Neural cell (in vitro differentiated cells): Measurements from ENCODE around the gene BMP2K. TPM values are rescaled to one million over a fixed set of nuclear protein-coding genes. Genes with fewer than 3 reads are reported as not detected.
"Not testable (repeated sequence)": the region's sequence is repeated elsewhere in the genome, so short reads cannot be mapped to it uniquely, and the experiment has no call there.

Source experiments
- H2AFZ ChIP-seq: fragments of 200-600, 300-800 bp; sonication (generic), shearing (Covaris generic); 2 replicates; pipeline ENCODE4 v1.6.0; 2014; ENCODE audit warnings: low read depth, mild to moderate bottlenecking, antibody characterized with exemption, low read length, moderate library complexity
- H3F3A ChIP-seq: fragments of 200-600 bp; shearing (Covaris generic); 2 replicates; pipeline ENCODE4 v1.6.1; 2016; ENCODE audit warnings: mild to moderate bottlenecking, moderate library complexity, mixed read lengths, antibody characterized with exemption, low read length; ENCODE audit not compliant: insufficient read depth, poor library complexity, severe bottlenecking
- H3K27ac ChIP-seq: fragments of 200-600, 300-800 bp; sonication (generic), shearing (Covaris generic); 2 replicates; pipeline ENCODE4 v1.5.1; 2014; ENCODE audit warnings: mild to moderate bottlenecking, low read length, moderate library complexity
- H3K27me3 ChIP-seq: fragments of 300-800, 200-600 bp; sonication (generic), shearing (Covaris generic); 2 replicates; pipeline ENCODE4 v1.6.0; 2014; ENCODE audit warnings: mild to moderate bottlenecking, low read depth, low read length, moderate library complexity; ENCODE audit not compliant: insufficient read depth
- H3K36me3 ChIP-seq: fragments of 300-800, 200-600 bp; sonication (generic), shearing (Covaris generic); 2 replicates; pipeline ENCODE4 v1.5.1; 2014; ENCODE audit warnings: mild to moderate bottlenecking, antibody characterized with exemption, low read length, moderate library complexity; ENCODE audit not compliant: insufficient read depth
- H3K4me2 ChIP-seq: fragments of 300-800, 200-600 bp; sonication (generic), shearing (Covaris generic); 2 replicates; pipeline ENCODE4 v1.6.0; 2014; ENCODE audit warnings: mild to moderate bottlenecking, low read length
- H3K4me3 ChIP-seq: fragments of 300-800, 200-600 bp; sonication (generic), shearing (Covaris generic); 2 replicates; pipeline ENCODE4 v1.5.1; 2014; ENCODE audit warnings: mild to moderate bottlenecking, low read length, moderate library complexity
- H3K79me2 ChIP-seq: fragments of 200-600 bp; shearing (Covaris generic); replicated peaks from 2 replicates; pipeline ENCODE4 v1.6.0; 2014; ENCODE audit warnings: mild to moderate bottlenecking, low read length, moderate library complexity; ENCODE audit not compliant: insufficient read depth
- H3K9ac ChIP-seq: fragments of 300-800, 200-600 bp; sonication (generic), shearing (Covaris generic); 2 replicates; pipeline ENCODE4 v1.6.1; 2016; ENCODE audit warnings: mild to moderate bottlenecking, low read length, mixed read lengths
- H3K9me2 ChIP-seq: fragments of 200-600 bp; shearing (Covaris generic); 2 replicates; pipeline ENCODE4 v1.6.1; 2016; ENCODE audit warnings: mild to moderate bottlenecking, low read length, mixed read lengths; ENCODE audit not compliant: insufficient read depth
- H3K9me3 ChIP-seq: fragments of 200-600, 300-800 bp; sonication (generic), shearing (Covaris generic); 2 replicates; pipeline ENCODE4 v1.6.1; 2016; ENCODE audit warnings: mild to moderate bottlenecking, mixed run types, low read length, moderate library complexity, mixed read lengths
- H4K20me1 ChIP-seq: fragments of 200-600 bp; shearing (Covaris generic); 2 replicates; pipeline ENCODE4 v1.6.1; 2016; ENCODE audit warnings: mild to moderate bottlenecking, mixed run types; ENCODE audit not compliant: insufficient read depth
- EP300 ChIP-seq: fragments of 450-650 bp; conservative IDR thresholded peaks from 2 replicates; pipeline ENCODE4 v1.6.1; 2014; ENCODE audit warnings: antibody characterized with exemption, mild to moderate bottlenecking, moderate library complexity; ENCODE audit not compliant: poor library complexity, severe bottlenecking
- EZH2 ChIP-seq: fragments of 200-600, 300-800 bp; shearing (Covaris generic), sonication (generic); IDR thresholded peaks from 2 replicates; pipeline ENCODE4 v1.6.1; 2014; ENCODE audit warnings: antibody characterized with exemption, low read length, borderline replicate concordance, mild to moderate bottlenecking; ENCODE audit not compliant: insufficient read depth, poor library complexity, severe bottlenecking
- MXI1 ChIP-seq: fragments of 450-650 bp; conservative IDR thresholded peaks from 2 replicates; pipeline ENCODE4 v1.6.1; 2014; ENCODE audit warnings: antibody characterized with exemption, mild to moderate bottlenecking; ENCODE audit not compliant: poor library complexity, severe bottlenecking
- POLR2AphosphoS5 ChIP-seq: IDR thresholded peaks from 2 replicates; pipeline ENCODE4 v1.6.1; 2012
- RAD21 ChIP-seq: fragments of 450-650 bp; conservative IDR thresholded peaks from 2 replicates; pipeline ENCODE4 v1.6.1; 2014; ENCODE audit warnings: antibody characterized with exemption, mild to moderate bottlenecking, moderate library complexity
- SMC3 ChIP-seq: fragments of 450-650 bp; conservative IDR thresholded peaks from 2 replicates; pipeline ENCODE4 v1.6.1; 2014; ENCODE audit warnings: antibody characterized with exemption, mild to moderate bottlenecking, moderate library complexity; ENCODE audit not compliant: poor library complexity
- TAF1 ChIP-seq: IDR thresholded peaks from 2 replicates; pipeline ENCODE4 v1.6.1; 2012; ENCODE audit warnings: low read depth
- polyA plus RNA-seq: library from polyadenylated mRNA; depleted of rRNA; stranded (reverse); fragments of >200 nt; gene quantifications from 2 replicates; pipeline ENCODE4 v1.2.3, GENCODE V29; 2014
- TF ChIP-seq, protein P1 (sequence below): IDR thresholded peaks from 2 replicates; pipeline ENCODE4 v1.6.1; 2012; ENCODE audit warnings: borderline replicate concordance
- TF ChIP-seq, protein P2 (sequence below): fragments of 450-650 bp; IDR thresholded peaks from 2 replicates; pipeline ENCODE4 v1.5.1; 2014; ENCODE audit warnings: antibody characterized with exemption, mild to moderate bottlenecking, moderate library complexity; ENCODE audit not compliant: poor library complexity, severe bottlenecking

The BMP2K gene
- polyA plus RNA-seq, 1 donor from 2014 or later, result 14.7 TPM

DNA sequence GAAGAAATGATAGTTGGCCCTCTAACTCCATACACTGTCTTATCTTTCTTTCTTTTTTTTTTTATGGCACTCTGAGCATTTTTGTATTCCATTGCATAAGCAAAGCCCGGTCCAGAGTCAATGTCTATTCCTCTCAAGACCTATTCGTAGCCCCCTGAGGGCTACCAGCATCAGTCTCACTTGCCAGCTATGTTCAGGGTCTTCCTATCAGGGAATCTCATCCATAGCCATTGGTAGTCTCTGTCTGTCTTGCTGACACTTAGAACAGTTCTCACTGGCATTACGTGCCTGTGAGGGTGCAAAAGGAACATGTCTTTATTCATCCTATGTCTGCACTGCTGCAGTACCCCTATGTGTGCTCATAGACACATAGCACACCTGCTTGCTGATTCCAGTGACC is 51.0 kb downstream of the BMP2K start:
- no peak overlapping the region for H3K27ac ChIP-seq
- H3K9me2 ChIP-seq, result no peaks in the 10 kb centered on the region
- no peaks in the 10 kb centered on the region for H3F3A ChIP-seq
- H3K9ac ChIP-seq, result no peak overlapping the region
- no peaks in the 10 kb centered on the region for H3K79me2 ChIP-seq
- no peak overlapping the region for H2AFZ ChIP-seq
- H3K36me3 ChIP-seq, result no peaks in the 10 kb centered on the region
- no peaks in the 10 kb centered on the region for H3K9me3 ChIP-seq
- H4K20me1 ChIP-seq, result no peaks in the 10 kb centered on the region
- H3K4me2 ChIP-seq, result no peak overlapping the region
- no peak overlapping the region for H3K4me3 ChIP-seq
- TF ChIP-seq RAD21 (no peak), POLR2AphosphoS5 (no peak), SMC3 (no peak), EZH2 (no peak), EP300 (no peak), MXI1 (no peak), TAF1 (no peak)
- TF ChIP-seq, protein P1, sequence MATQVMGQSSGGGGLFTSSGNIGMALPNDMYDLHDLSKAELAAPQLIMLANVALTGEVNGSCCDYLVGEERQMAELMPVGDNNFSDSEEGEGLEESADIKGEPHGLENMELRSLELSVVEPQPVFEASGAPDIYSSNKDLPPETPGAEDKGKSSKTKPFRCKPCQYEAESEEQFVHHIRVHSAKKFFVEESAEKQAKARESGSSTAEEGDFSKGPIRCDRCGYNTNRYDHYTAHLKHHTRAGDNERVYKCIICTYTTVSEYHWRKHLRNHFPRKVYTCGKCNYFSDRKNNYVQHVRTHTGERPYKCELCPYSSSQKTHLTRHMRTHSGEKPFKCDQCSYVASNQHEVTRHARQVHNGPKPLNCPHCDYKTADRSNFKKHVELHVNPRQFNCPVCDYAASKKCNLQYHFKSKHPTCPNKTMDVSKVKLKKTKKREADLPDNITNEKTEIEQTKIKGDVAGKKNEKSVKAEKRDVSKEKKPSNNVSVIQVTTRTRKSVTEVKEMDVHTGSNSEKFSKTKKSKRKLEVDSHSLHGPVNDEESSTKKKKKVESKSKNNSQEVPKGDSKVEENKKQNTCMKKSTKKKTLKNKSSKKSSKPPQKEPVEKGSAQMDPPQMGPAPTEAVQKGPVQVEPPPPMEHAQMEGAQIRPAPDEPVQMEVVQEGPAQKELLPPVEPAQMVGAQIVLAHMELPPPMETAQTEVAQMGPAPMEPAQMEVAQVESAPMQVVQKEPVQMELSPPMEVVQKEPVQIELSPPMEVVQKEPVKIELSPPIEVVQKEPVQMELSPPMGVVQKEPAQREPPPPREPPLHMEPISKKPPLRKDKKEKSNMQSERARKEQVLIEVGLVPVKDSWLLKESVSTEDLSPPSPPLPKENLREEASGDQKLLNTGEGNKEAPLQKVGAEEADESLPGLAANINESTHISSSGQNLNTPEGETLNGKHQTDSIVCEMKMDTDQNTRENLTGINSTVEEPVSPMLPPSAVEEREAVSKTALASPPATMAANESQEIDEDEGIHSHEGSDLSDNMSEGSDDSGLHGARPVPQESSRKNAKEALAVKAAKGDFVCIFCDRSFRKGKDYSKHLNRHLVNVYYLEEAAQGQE, result no peak
- TF ChIP-seq, protein P2, sequence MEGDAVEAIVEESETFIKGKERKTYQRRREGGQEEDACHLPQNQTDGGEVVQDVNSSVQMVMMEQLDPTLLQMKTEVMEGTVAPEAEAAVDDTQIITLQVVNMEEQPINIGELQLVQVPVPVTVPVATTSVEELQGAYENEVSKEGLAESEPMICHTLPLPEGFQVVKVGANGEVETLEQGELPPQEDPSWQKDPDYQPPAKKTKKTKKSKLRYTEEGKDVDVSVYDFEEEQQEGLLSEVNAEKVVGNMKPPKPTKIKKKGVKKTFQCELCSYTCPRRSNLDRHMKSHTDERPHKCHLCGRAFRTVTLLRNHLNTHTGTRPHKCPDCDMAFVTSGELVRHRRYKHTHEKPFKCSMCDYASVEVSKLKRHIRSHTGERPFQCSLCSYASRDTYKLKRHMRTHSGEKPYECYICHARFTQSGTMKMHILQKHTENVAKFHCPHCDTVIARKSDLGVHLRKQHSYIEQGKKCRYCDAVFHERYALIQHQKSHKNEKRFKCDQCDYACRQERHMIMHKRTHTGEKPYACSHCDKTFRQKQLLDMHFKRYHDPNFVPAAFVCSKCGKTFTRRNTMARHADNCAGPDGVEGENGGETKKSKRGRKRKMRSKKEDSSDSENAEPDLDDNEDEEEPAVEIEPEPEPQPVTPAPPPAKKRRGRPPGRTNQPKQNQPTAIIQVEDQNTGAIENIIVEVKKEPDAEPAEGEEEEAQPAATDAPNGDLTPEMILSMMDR, result no peak
- no peaks in the 10 kb centered on the region for H3K27me3 ChIP-seq

DNA sequence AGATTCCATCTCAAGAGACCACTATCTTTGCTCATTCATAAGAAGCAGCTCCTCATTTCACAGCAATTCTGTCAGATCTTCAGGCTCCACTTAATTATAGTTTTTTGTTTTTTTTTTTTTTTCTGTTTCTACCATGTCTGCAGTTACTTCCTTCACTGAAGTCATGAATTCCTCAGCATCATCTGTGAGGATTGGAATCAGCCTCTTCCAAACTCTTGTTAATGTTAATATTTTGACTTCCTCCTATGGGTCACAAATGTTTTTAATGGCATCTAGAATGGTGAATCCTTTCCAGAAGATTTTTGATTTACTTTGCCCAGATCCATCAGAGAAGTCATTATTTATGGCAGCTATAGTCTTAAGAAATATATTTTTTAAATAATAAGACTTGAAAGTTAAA is 53.1 kb downstream of the BMP2K start:
- Histone ChIP-seq H4K20me1 (no peaks in the 10 kb centered on the region), H3K27me3 (no peaks in the 10 kb centered on the region), H3K4me3 (no peak overlapping the region), H2AFZ (no peak overlapping the region), H3K27ac (no peak overlapping the region), H3K36me3 (no peaks in the 10 kb centered on the region), H3K9me2 (no peaks in the 10 kb centered on the region), H3K9ac (no peak overlapping the region), H3K79me2 (no peaks in the 10 kb centered on the region), H3F3A (no peaks in the 10 kb centered on the region), H3K4me2 (no peak overlapping the region), H3K9me3 (no peaks in the 10 kb centered on the region)
- TF ChIP-seq SMC3 (no peak), MXI1 (no peak), RAD21 (no peak), POLR2AphosphoS5 (no peak), EP300 (no peak), EZH2 (no peak)
- TF ChIP-seq, protein P2, result no peak

DNA sequence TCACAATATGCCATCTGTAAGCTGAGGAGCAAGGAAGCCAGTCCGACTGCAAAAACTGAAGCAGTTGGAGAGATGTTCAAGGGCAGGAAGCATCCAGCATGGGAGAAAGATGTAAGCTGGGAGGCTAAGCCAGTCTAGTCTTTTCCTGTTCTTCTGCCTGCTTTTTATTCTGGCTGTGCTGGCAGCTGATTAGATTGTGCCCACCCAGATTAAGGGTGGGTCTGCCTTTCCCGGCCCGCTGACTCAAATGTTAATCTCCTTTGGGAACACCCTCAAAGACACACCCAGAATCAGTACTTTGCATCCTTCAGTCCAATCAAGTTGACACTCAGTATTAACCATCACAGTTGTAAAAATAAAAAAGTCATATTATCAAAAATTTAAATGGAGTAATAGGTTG is 63.5 kb downstream of the BMP2K start:
- not testable (repeated sequence) for H4K20me1 ChIP-seq, H2AFZ ChIP-seq, H3K4me3 ChIP-seq, H3K4me2 ChIP-seq, H3K36me3 ChIP-seq, H3K27me3 ChIP-seq, H3K9me3 ChIP-seq, H3K9me2 ChIP-seq, H3F3A ChIP-seq, H3K79me2 ChIP-seq, H3K9ac ChIP-seq, H3K27ac ChIP-seq

DNA sequence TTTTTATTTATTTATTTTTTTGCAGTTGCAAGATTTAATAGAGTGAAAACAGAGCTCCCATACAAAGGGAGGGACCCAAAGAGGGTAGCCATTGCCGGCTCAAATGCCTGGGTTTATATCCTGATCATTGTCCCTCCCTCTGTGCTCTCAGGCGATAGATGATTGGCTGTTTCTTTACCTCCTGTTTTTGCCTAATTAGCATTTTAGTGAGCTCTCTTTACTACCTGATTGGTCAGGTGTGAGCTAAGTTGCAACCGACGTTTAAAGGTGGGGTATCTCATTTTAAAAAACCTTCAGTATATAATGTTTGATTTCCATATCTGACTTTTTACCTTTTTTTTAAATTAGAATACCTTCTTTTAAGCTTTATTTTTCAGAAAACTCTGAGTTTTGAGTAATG is 64.1 kb downstream of the BMP2K start:
- H3K4me2 ChIP-seq, H3K79me2 ChIP-seq, H3K9me2 ChIP-seq, H3K9me3 ChIP-seq, H3F3A ChIP-seq, H3K27me3 ChIP-seq, H3K4me3 ChIP-seq, H3K9ac ChIP-seq, H4K20me1 ChIP-seq, H2AFZ ChIP-seq, H3K27ac ChIP-seq, H3K36me3 ChIP-seq: not testable (repeated sequence)
